SIG-M5 treated with dmso at 0.1 percent for 504 hours (cell line): ENCODE measurements around the gene RBM18.

Source experiments
- DNase-seq: peaks from one replicate; lab custom pipeline; 2025; ENCODE audit not compliant: unreplicated experiment; lab: John Stamatoyannopoulos, UW

RBM18 gene

DNA sequence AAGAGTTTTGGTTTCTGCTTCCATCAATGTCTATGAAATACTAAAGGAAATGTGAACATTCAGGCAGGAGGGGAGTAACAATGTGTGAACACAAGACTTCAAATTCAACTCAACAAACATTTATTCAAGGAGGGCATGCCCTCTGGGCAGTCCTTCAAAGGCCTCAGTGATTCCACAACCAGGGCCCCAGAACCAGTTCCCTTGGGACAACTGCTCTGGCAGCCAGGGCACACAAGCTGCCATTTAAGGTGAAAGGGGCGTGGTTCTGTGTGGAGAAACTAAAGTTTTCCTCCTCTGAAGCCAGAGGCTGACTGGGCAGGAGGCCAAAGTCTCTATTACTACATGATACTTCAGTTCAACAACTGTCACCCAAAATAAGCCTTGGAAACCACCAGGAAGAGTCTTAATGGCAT is 3.2 kb downstream of the RBM18 start:
- peak; percentile 62 for DNase-seq

DNA sequence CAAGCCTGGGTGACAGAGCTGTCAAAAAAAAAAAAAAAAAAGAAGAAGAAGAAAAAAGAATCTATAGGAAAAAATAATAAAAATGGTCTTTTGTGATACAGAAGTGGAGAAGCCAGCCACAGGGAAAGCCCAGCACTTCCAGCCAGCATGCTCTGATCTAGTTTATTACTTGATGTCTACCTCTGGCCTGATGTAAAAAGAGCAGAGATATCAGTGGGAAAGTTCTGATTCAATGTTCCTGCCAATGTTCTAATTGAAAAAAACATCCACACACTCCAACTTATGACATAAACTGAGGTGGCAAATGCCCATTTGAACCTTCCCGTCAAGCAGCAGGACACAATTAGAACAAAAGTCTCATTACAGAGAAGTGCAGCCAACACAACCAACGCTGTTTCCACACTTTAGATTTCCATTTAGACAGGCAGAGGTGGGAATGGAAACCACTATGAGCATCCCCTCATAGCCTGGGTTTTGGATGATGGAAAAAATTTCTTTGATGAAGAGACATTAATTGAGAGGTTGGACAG is 5.7 kb downstream of the RBM18 start:
- no peak for DNase-seq

DNA sequence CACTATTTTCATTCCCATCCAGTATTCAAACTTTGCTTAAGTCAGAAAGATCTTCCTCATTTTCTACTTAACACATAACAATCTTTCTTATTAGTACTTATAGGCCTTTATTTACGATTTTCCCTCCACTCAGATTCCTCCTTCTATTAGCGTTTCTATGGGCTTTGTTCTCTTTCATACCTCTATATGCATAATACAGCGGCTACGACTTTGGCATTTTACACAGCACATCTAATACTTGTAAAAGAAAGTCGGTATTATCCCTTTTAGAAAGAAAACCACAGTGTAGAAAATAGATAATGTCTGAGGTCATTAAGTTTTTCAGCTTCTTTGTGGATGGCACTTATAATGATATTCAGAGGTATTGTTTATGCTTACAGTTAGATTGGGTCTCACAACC is 8.4 kb downstream of the RBM18 start:
- DNase-seq: no peak

DNA sequence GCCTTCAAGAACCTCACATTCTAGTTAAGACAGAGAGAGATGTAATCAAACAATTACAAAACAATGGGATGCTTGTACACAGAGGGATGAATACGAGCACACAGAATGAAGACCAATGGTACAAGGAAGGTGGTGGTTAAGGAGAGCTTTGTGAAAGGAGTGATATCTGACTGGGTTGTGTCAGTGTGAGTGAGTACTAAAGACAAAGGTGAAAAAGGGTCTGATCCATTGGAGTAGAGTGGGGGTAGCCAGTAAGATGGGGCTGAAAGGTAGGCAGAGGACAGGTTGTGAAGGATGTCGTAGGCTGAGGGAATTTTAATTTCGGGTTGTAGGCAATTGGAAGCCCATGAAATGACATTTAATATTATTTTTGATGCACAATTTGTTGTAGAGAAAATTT is 9.9 kb downstream of the RBM18 start:
- no peak for DNase-seq

- DNase-seq: no peak
These were observed 11.8 kb downstream of the RBM18 start for GRCh38 chr9:122252796-122253195.

- no peak for DNase-seq
These were observed 13.3 kb downstream of the RBM18 start for GRCh38 chr9:122251351-122251750.

- DNase-seq: no peak
These were observed 16.2 kb downstream of the RBM18 start for GRCh38 chr9:122248448-122248865.

DNA sequence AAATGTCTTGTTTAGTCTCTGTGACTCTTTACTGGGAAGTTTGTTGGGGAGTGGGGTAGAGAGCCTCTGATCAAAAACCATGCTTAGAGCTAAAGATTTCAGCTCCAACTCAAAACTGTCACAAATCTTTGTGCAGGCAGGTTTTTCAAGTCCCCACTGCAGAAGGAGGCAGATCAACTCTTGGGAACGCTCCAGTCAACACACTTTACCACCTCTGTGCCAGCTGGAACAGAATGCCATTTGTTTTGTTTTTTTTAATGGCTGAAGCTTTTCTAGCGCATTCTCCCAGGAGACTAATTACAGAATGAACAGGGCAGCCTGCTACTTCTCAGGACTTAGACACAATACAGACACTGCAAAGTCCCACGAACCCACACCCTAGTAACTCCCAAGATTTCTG is 18.0 kb downstream of the RBM18 start:
- no peak for DNase-seq

DNA sequence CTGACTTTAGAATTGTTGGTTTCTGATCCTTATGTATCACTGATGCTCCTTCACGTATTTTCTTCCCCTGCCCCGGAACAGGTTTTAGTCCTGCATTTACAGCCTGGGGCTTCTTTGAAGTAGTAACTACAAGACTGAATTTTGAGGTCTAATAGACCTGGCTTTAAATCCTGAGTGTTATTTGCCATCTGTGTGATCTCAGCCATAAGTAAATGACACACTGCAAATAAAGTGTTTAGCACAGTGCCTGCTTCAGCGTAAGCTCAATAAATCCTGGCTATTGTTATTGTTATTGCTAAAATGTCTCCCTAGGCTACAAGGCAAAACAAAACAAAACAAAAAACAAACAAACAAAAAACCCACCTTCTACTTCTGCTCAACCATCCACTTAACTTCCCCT is 20.3 kb downstream of the RBM18 start:
- DNase-seq: no peak

- no peak for DNase-seq
These were observed 24.9 kb downstream of the RBM18 start for GRCh38 chr9:122239722-122240121.

DNA sequence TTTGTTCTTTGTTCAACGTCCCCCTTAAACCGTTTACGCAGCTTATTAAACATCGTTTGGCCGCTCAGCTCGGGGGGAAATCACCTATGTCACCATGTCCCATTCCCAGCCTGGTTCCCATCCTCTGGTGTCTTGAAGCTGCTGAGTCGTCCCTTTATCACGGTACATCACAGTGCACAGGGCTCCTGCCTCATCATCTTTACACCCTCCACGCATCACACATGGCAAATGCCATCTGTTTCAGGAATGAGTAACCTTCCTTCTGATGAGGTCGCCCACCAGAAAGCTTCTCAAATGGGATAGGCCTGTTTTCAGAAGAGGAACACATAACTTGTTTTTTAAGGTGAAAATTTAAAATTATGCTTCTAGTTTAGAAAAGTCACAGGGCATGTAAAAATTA is 28.0 kb downstream of the RBM18 start:
- no peak for DNase-seq

- DNase-seq: no peak
These were observed 30.5 kb downstream of the RBM18 start for GRCh38 chr9:122234022-122234748.

DNA sequence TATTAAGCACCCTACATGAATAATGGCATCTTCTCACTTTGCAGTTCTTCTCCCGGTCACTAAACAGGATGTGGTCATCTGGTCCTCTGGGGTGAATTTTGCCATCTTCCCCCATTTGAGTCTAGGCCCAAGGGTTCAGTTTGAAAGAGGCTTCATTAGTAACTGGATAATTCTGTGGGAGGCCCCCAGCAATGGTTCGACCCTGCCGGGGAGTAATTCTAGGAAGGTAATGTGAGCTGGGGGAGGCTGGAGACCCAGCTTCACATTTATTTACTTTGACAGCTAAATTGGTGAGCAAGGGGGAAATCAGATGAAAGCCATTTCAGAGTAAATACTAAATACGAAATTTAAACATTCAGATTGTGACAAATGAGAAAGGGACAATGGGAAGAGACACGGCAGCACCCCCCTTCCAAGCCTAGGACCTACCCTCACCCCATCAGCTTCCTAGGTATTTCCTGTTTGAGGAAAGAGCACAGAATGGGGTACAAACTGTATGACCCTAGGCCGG is 31.8 kb downstream of the RBM18 start:
- no peak for DNase-seq

DNA sequence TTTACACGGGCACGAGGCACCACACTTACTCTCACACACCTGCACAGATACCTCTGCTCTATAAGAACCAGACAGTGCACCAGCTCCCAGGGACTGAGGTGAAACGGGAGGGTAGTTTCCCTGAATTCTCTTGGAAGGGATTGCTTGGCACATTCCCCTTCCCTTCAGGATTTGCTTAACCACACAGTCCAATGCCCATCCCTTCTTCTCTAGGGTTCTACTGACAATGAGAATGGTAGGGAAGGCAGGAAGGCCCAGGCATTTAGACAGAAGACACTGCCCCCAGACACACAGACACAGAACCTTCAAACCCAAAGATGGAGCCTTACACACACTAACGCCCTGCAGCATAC is 35.2 kb downstream of the RBM18 start:
- no peak for DNase-seq

GRCh38 chr9:122228568-122229484 is 35.8 kb downstream of the RBM18 start, which contains the start of gene LHX6:
Gene LHX6, minus strand, starts transcription at chr9:122228957. Its CDS starts 217 bp downstream, at chr9:122228740.
- DNase-seq: no peak

DNA sequence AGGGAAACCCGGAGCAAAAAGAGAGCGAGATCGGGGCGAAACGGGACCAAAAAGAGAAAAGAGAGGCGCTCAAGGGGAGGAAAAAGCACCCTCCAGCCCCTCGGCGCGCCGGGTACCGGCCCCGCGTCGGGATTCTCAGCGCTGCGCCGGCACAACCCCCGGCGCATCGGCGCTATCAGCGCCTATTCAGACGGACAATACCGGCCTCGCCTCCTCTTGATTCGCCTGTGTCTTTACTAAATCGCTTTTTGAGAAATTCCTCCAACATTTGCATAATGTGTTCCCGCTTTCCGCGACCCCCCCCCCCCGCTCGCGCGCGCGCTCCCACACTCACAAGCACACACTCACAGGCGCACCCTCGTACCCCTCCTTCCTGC is 36.5 kb downstream of the RBM18 start:
- DNase-seq: no peak

DNA sequence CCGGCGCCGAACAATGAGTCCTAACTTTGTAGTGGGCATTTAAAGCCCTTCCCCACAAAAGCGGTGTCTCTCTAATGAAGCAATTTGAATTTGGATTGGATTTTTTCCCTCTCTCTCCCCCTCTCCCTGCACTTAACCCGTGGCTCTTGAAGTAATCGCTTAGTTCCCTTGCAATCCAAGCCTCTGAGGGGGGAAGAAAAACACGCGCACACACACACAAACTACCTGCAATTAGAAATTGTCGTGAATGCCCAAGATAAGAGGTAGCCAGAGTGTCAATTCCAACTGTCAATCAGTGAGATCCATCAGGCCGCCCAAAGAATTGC is 37.1 kb downstream of the RBM18 start:
- DNase-seq: no peak

GRCh38 chr9:122226758-122227574 is 37.7 kb downstream of the RBM18 start:
- DNase-seq: no peak

- no peak for DNase-seq
These were observed 38.4 kb downstream of the RBM18 start for GRCh38 chr9:122226142-122226757.

GRCh38 chr9:122225312-122226141 is 39.1 kb downstream of the RBM18 start:
- no peak for DNase-seq
